DND-41 (cell line): ENCODE results near the gene GOLGA1.

Experiments used
- EZH2 ChIP-seq: IDR thresholded peaks from 3 replicates; pipeline ENCODE4 v1.6.1; 2012; ENCODE audit warnings: borderline replicate concordance, low read depth, mild to moderate bottlenecking, moderate library complexity, low read length, inconsistent platforms; ENCODE audit not compliant: severe bottlenecking
- TF ChIP-seq, protein P1 (sequence below): IDR thresholded peaks from 2 replicates; pipeline ENCODE4 v1.5.1; 2012; ENCODE audit warnings: borderline replicate concordance, low read length, moderate library complexity, mild to moderate bottlenecking; ENCODE audit not compliant: poor library complexity, severe bottlenecking; ENCODE audit errors: extremely low read depth

DNA sequence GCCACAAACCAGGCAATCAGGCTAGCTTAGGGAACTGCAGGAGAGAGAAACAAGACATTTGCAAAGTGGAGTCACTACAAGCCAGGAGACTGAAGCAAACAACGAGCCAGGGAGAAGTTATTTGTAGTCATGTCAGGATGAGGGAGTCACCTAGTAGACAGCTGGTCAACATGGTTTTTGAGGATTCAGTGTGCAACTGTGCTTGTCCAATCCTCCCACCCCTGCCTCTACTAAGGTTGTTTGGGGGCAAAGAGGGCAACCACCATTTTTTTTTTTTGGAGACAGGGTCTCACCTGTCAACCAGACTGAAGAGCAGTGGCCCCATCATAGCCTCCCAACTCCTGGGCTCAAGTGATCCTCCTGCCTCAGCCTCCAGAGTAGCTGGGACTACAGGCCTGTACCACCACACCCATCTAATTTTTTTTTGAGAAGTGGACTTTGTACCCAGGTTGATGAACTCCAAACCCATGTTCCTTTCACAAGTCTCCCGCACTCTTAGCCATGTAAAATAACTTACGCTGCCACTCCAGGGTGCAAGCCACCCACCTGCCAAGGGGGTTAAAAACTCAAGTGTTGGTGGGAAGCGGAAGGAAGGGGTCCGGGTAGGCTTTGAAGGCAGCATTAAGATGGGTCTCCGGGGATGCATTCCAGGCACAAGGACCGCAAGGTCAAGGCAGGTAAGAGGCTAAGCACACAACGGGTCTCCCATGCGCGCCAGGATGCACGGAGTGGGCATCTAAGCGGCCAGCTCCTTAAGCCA lies 80.1 kb downstream of the GOLGA1 start:
- TF ChIP-seq, protein P1, sequence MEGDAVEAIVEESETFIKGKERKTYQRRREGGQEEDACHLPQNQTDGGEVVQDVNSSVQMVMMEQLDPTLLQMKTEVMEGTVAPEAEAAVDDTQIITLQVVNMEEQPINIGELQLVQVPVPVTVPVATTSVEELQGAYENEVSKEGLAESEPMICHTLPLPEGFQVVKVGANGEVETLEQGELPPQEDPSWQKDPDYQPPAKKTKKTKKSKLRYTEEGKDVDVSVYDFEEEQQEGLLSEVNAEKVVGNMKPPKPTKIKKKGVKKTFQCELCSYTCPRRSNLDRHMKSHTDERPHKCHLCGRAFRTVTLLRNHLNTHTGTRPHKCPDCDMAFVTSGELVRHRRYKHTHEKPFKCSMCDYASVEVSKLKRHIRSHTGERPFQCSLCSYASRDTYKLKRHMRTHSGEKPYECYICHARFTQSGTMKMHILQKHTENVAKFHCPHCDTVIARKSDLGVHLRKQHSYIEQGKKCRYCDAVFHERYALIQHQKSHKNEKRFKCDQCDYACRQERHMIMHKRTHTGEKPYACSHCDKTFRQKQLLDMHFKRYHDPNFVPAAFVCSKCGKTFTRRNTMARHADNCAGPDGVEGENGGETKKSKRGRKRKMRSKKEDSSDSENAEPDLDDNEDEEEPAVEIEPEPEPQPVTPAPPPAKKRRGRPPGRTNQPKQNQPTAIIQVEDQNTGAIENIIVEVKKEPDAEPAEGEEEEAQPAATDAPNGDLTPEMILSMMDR = no peak
- TF ChIP-seq EZH2 = no peak
